ENCODE measurements around the gene RPP25. TPM values are rescaled to one million over a fixed set of nuclear protein-coding genes. Genes with fewer than 3 reads are reported as not detected.

The RPP25 gene
- polyA plus RNA-seq (2011; rRNA removed) (8.8 and 9.3 TPM in 2 replicates), polyA plus RNA-seq (2017; fragmentation: RNase III; extraction: RNeasy Plus Mini Kit Qiagen cat#74134 plus additional on column Dnase treatment) (12.2 to 13.7 TPM (median 13.0 TPM) in 3 replicates), polyA minus RNA-seq (2011; rRNA and poly(A)+ RNA removed) (6.7 and 7.0 TPM in 2 replicates)
- 13.0 and 19.3 TPM in 2 replicates for polyA plus RNA-seq (2012; cell fraction: cytosol; rRNA removed)
- 11.3 and 14.5 TPM in 2 replicates for polyA plus RNA-seq (2012; cell fraction: nucleus; rRNA removed)

- H3K27ac ChIP-seq, result peak within 1 kb of the TSS; percentile 82 to 92
- ChIA-PET POLR2A (interaction anchor here (0.5 to 2.8 kb wide), 29 partner anchors 9 to 886 kb away, joined by 3 to 25 read pairs (median 5); partner anchors contain the start of genes C15orf39, COX5A, FAM219B and PPCDC), CTCF (interaction anchor here (0.6 to 7.9 kb wide), 23 partner anchors 7 to 351 kb away, joined by 3 to 54 read pairs (median 3); partner anchors contain the start of genes C15orf39, PPCDC and SCAMP5)
- FAIRE-seq (no peak), ATAC-seq (peak; percentile 87 to 93), DNase-seq (ENCODE audit: low read depth in 1 of 2, low spot score in 1 of 2) (peak; percentile 86 to 94)
- H3K4me2 ChIP-seq, result peak within 1 kb of the TSS; percentile 78
- no peaks in the 10 kb centered on the region for H3K9me3 ChIP-seq
- H3K4me1 ChIP-seq, result peaks cover 43% of the 10 kb centered on the region
- H3K4me3 ChIP-seq, result peak within 1 kb of the TSS; percentile 53
- 0% methylated on average over 18 of the region's 83 CpGs for WGBS (ENCODE audit: missing lambda C conversion rate)
- TF ChIP-seq JUN (IDR thresholded peaks at IDR 0.05) (peak in 1 of 2 experiments; percentile 66; a peak in 2 of 5 replicates), PBX3 (IDR thresholded peaks at IDR 0.05) (0 out of 2 replicates have a peak, but pooled peaks have one; percentile 24), GATA3 (IDR thresholded peaks at IDR 0.05; ENCODE audit: borderline replicate concordance) (0 out of 2 replicates have a peak, but pooled peaks have one; percentile 8), EHMT2 (IDR thresholded peaks at IDR 0.05; ENCODE audit: low read depth) (no peak), POLR2AphosphoS2 (conservative IDR thresholded peaks at IDR 0.05; ENCODE audit: low read length) (no peak), PHF8 (IDR thresholded peaks at IDR 0.05; ENCODE audit: borderline replicate concordance, low read depth) (peak; percentile 35; the same call in 1 of the 2 replicates), BHLHE40 (IDR thresholded peaks at IDR 0.05; ENCODE audit: low read depth, low read length) (no peak), HOXB13 (CRISPR knock-in tag; IDR thresholded peaks at IDR 0.05; ENCODE audit: low read depth) (no peak), ZFP36 (IDR thresholded peaks at IDR 0.05; ENCODE audit: borderline replicate concordance, partially characterized antibody) (no peak), RCOR1 (IDR thresholded peaks at IDR 0.05; ENCODE audit: low read depth, low read length) (no peak), ZSCAN20 (CRISPR knock-in tag; IDR thresholded peaks at IDR 0.05) (no peak), FOXS1 (CRISPR knock-in tag; IDR thresholded peaks at IDR 0.05) (no peak), CBX8 (IDR thresholded peaks at IDR 0.05) (no peak), MAFK (IDR thresholded peaks at IDR 0.05; ENCODE audit: partially characterized antibody) (peak; percentile 76), BCL3 (IDR thresholded peaks at IDR 0.05) (peak; percentile 96), MAX (IDR thresholded peaks at IDR 0.05) (peak; percentile 93; the same call in 1 of the 2 replicates), MAZ (IDR thresholded peaks at IDR 0.05; ENCODE audit: borderline replicate concordance, low read depth, low read length) (peak; percentile 70; the same call in 1 of the 2 replicates), TP53 (CRISPR knock-in tag; IDR thresholded peaks at IDR 0.05) (no peak), CTCF (IDR thresholded peaks at IDR 0.05) (no peak), RNF2 (IDR thresholded peaks at IDR 0.05; ENCODE audit: borderline replicate concordance, low read depth) (no peak; the same call in 1 of the 2 replicates), HDAC2 (IDR thresholded peaks at IDR 0.05) (0 out of 2 replicates have a peak, but pooled peaks have one; percentile 22), NR3C1 (IDR thresholded peaks at IDR 0.05) (no peak), HOXB5 (CRISPR knock-in tag; IDR thresholded peaks at IDR 0.05) (peak; percentile 35; the same call in 1 of the 2 replicates), RAD21 (conservative IDR thresholded peaks at IDR 0.05 in 1 of 2, IDR thresholded peaks at IDR 0.05 in 1 of 2) (0 out of 5 replicates have a peak, but pooled peaks have one; percentile 2 to 9), CBX2 (IDR thresholded peaks at IDR 0.05; ENCODE audit: borderline replicate concordance, low read depth) (no peak), REST (IDR thresholded peaks at IDR 0.05) (no peak), ZC3H11A (IDR thresholded peaks at IDR 0.05) (no peak), MYC (IDR thresholded peaks at IDR 0.05; ENCODE audit: borderline replicate concordance, low read length) (no peak), USF2 (IDR thresholded peaks at IDR 0.05) (no peak)
These were observed at the start of gene RPP25 for GRCh38 chr15:74956648-74957475. RPP25 (minus strand) TSS chr15:74956772; CDS start chr15:74956583, 189 bp downstream.
